Cardiac ventricle fibroblast (primary cell): ENCODE results near the gene ZNF480. TPM values are rescaled to one million over a fixed set of nuclear protein-coding genes. Genes with fewer than 3 reads are reported as not detected.

Source experiments
- total RNA-seq: library from RNA; depleted of rRNA; stranded (reverse); fragments of >200 nt; gene quantifications from 2 replicates; pipeline ENCODE4 v1.2.3, GENCODE V29; 2015

Gene ZNF480
- total RNA-seq: 11.5 and 12.6 TPM in 2 replicates

GRCh38 chr19:52296773-52297600 is at the start of gene ZNF480:
ZNF480 (plus strand) TSS chr19:52297169; CDS start chr19:52300413, 3,244 bp downstream.

GRCh38 chr19:52269338-52270261 is 27.4 kb upstream of the ZNF480 start, which contains the start of gene ZNF766:
ZNF766 (plus strand) TSS chr19:52269587; CDS start chr19:52269614, 27 bp downstream.

GRCh38 chr19:52336117-52336790 is 39.3 kb downstream of the ZNF480 start, which contains the start of gene ZNF610:
ZNF610 (plus strand) TSS chr19:52336243; CDS start chr19:52349173, 12,930 bp downstream.

GRCh38 chr19:52369559-52370340 is 72.8 kb downstream of the ZNF480 start, which contains the start of gene ZNF880:
ZNF880 (plus strand) TSS chr19:52369923; CDS start chr19:52369966, 43 bp downstream.

Other genes with a start within 250 kb of the ZNF480 start
- gene ZNF432, start 248.3 kb upstream of the ZNF480 start, total RNA-seq: 2.8 and 7.2 TPM in 2 replicates
- 10.5 and 18.7 TPM in 2 replicates for gene ZNF841, start 201.4 kb upstream of the ZNF480 start, total RNA-seq
- 7.1 and 11.5 TPM in 2 replicates for gene ZNF616, start 157.2 kb upstream of the ZNF480 start, total RNA-seq
- 10.4 and 12.8 TPM in 2 replicates for gene ZNF836, start 125.5 kb upstream of the ZNF480 start, total RNA-seq
- 223 and 229 TPM in 2 replicates for gene PPP2R1A, start 107.1 kb upstream of the ZNF480 start, total RNA-seq
- 7.7 and 12.7 TPM in 2 replicates for gene ZNF766, start 27.6 kb upstream of the ZNF480 start, total RNA-seq
- gene ZNF610, start 39.1 kb downstream of the ZNF480 start, total RNA-seq: 4.1 and 4.6 TPM in 2 replicates
- 15.2 and 28.0 TPM in 2 replicates for gene ZNF880, start 72.8 kb downstream of the ZNF480 start, total RNA-seq
- 10.4 and 19.5 TPM in 2 replicates for gene ZNF528, start 100.7 kb downstream of the ZNF480 start, total RNA-seq
- gene ZNF534, start 132.0 kb downstream of the ZNF480 start, total RNA-seq: 0.06 TPM in 1 of 2 replicates, not detected in the other
- 3.2 and 4.7 TPM in 2 replicates for gene ZNF578, start 156.4 kb downstream of the ZNF480 start, total RNA-seq
- 5.8 and 11.0 TPM in 2 replicates for gene ZNF808, start 230.5 kb downstream of the ZNF480 start, total RNA-seq